ENCODE results near the gene NPIPA7. TPM values are rescaled to one million over a fixed set of nuclear protein-coding genes. Genes with fewer than 3 reads are reported as not detected.
"Not testable (repeated sequence)": the region's sequence is repeated elsewhere in the genome, so short reads cannot be mapped to it uniquely, and the experiment has no call there.

NPIPA7 gene
- total and polyA plus RNA-seq, 2 of the 4 experiments (the other 2 are of a cell fraction): 0.36 to 11.9 TPM

DNA sequence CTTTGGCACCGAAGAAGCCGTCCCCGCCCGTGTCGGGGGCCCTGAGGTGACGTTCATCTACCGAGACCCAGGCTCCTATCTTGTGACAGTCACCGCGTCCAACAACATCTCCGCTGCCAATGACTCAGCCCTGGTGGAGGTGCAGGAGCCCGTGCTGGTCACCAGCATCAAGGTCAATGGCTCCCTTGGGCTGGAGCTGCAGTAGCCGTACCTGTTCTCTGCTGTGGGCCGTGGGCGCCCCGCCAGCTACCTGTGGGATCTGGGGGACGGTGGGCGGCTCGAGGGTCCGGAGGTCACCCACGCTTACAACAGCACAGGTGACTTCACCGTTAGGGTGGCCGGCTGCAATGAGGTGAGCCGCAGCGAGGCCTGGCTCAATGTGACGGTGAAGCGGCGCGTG lies 14.2 kb upstream of the NPIPA7 start:
- H3K36me3 ChIP-seq (ENCODE audit: control insufficient read depth, insufficient read depth, low read length); H3K14ac ChIP-seq (replicated peaks; ENCODE audit: low read depth, low read length); H4K91ac ChIP-seq (ENCODE audit: insufficient read depth, low read depth, low read length); H3K9me1 ChIP-seq (ENCODE audit: insufficient read depth, low read length); H3K27me3 ChIP-seq (ENCODE audit: control insufficient read depth, insufficient read depth, low read length); H3K23ac ChIP-seq (ENCODE audit: low read depth, low read length); H3K4me2 ChIP-seq (ENCODE audit: low read depth, low read length); H4K20me1 ChIP-seq (ENCODE audit: insufficient read depth, low read length); DNase-seq; dilution Hi-C loops (cut with HindIII; ENCODE audit: low sequenced_read_pairs, unreplicated experiment); H4K8ac ChIP-seq (ENCODE audit: low read depth in 2 of 2, low read length in 2 of 2); H2BK120ac ChIP-seq (ENCODE audit: low read depth, low read length); H3K27ac ChIP-seq (ENCODE audit: insufficient read depth, low read length); H2AK9ac ChIP-seq (replicated peaks; ENCODE audit: low read depth, low read length, poor library complexity); H3K4me3 ChIP-seq (ENCODE audit: insufficient read depth, low read depth, low read length); H3K9me3 ChIP-seq (ENCODE audit: control insufficient read depth, insufficient read depth, low read length); H2BK15ac ChIP-seq (ENCODE audit: low read depth, low read length); H3K4ac ChIP-seq (ENCODE audit: low read depth, low read length); H2AK5ac ChIP-seq (ENCODE audit: low read depth, low read length); H3K4me1 ChIP-seq (ENCODE audit: control insufficient read depth, insufficient read depth, low read length); in situ Hi-C loops (cut with MboI; ENCODE audit: low sequenced_read_pairs); intact Hi-C loops (cut with micrococcal nuclease); H2BK5ac ChIP-seq (ENCODE audit: low read depth, low read length, poor library complexity, severe bottlenecking); ATAC-seq (ENCODE audit: low read depth); H3K9ac ChIP-seq (ENCODE audit: low read depth, low read length); H3K79me1 ChIP-seq (ENCODE audit: low read depth in 1 of 2, low read length in 2 of 2); H3K18ac ChIP-seq (ENCODE audit: low read depth, low read length); H2BK20ac ChIP-seq (ENCODE audit: low read depth, low read length); BruUV-seq (replicated peaks); CTCF ChIA-PET; H3K56ac ChIP-seq (ENCODE audit: extremely low read depth, insufficient read depth, low read length); H4K5ac ChIP-seq (ENCODE audit: low read depth, low read length); H2AFZ ChIP-seq (replicated peaks; ENCODE audit: low read length, poor library complexity); POLR2A ChIA-PET (ENCODE audit: unreplicated experiment): not testable (repeated sequence)
- WGBS, 2 experiments (ENCODE audit: extremely low coverage in 2 of 2, insufficient read length in 1 of 2): no CpG with 5 or more reads among the region's 28 CpGs

DNA sequence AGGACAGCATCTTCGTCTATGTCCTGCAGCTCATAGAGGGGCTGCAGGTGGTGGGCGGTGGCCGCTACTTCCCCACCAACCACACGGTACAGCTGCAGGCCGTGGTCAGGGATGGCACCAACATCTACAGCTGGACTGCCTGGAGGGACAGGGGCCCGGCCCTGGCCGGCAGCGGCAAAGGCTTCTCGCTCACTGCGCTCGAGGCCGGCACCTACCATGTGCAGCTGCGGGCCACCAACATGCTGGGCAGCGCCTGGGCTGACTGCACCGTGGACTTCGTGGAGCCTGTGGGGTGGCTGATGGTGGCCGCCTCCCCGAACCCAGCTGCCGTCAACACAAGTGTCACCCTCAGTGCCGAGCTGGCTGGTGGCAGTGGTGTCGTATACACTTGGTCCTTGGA lies 13.6 kb upstream of the NPIPA7 start:
- H2AFZ ChIP-seq (replicated peaks; ENCODE audit: low read length, poor library complexity); H3K27me3 ChIP-seq (ENCODE audit: control insufficient read depth, insufficient read depth, low read length); ATAC-seq (ENCODE audit: low read depth); H2AK5ac ChIP-seq (ENCODE audit: low read depth, low read length); H3K9ac ChIP-seq (ENCODE audit: low read depth, low read length); H4K8ac ChIP-seq (ENCODE audit: low read depth in 2 of 2, low read length in 2 of 2); POLR2A ChIA-PET (ENCODE audit: unreplicated experiment); H2BK5ac ChIP-seq (ENCODE audit: low read depth, low read length, poor library complexity, severe bottlenecking); BruUV-seq (replicated peaks); H3K79me1 ChIP-seq (ENCODE audit: low read depth in 1 of 2, low read length in 2 of 2); H4K20me1 ChIP-seq (ENCODE audit: insufficient read depth, low read length); in situ Hi-C loops (cut with MboI; ENCODE audit: low sequenced_read_pairs); H3K4me3 ChIP-seq (ENCODE audit: insufficient read depth, low read depth, low read length); H3K4me2 ChIP-seq (ENCODE audit: low read depth, low read length); H2BK20ac ChIP-seq (ENCODE audit: low read depth, low read length); H2BK15ac ChIP-seq (ENCODE audit: low read depth, low read length); H3K18ac ChIP-seq (ENCODE audit: low read depth, low read length); H3K36me3 ChIP-seq (ENCODE audit: control insufficient read depth, insufficient read depth, low read length); H2BK120ac ChIP-seq (ENCODE audit: low read depth, low read length); H3K23ac ChIP-seq (ENCODE audit: low read depth, low read length); DNase-seq; dilution Hi-C loops (cut with HindIII; ENCODE audit: low sequenced_read_pairs, unreplicated experiment); H3K56ac ChIP-seq (ENCODE audit: extremely low read depth, insufficient read depth, low read length); H4K91ac ChIP-seq (ENCODE audit: insufficient read depth, low read depth, low read length); H3K4me1 ChIP-seq (ENCODE audit: control insufficient read depth, insufficient read depth, low read length); H3K14ac ChIP-seq (replicated peaks; ENCODE audit: low read depth, low read length); H3K9me1 ChIP-seq (ENCODE audit: insufficient read depth, low read length); H3K4ac ChIP-seq (ENCODE audit: low read depth, low read length); CTCF ChIA-PET; H3K9me3 ChIP-seq (ENCODE audit: control insufficient read depth, insufficient read depth, low read length); intact Hi-C loops (cut with micrococcal nuclease); H4K5ac ChIP-seq (ENCODE audit: low read depth, low read length); H3K27ac ChIP-seq (ENCODE audit: insufficient read depth, low read length); H2AK9ac ChIP-seq (replicated peaks; ENCODE audit: low read depth, low read length, poor library complexity): not testable (repeated sequence)
- no CpG with 5 or more reads among the region's 21 CpGs for WGBS, 2 experiments (ENCODE audit: extremely low coverage in 2 of 2, insufficient read length in 1 of 2)
